Stimulated activated CD4-positive, alpha-beta T cell treated with anti-CD3 and anti-CD28 coated beads, Interleukin-4, amount 100 ng/mL, for 48 hours (primary cell): ENCODE results near the gene BMP6.

ENCODE experiments used
- DNase-seq, 2 donors: peaks; one replicate each; pipeline ENCODE4 v3.0.0-alpha.2; 2020; ENCODE audit warnings: low read depth in 2 of 2

BMP6 gene

GRCh38 chr6:7747433-7747832 lies 21.5 kb downstream of the BMP6 start:
- no peak for DNase-seq

GRCh38 chr6:7747901-7748504 lies 22.1 kb downstream of the BMP6 start:
- no peak for DNase-seq

- DNase-seq, result no peak
Observed at GRCh38 chr6:7749478-7749877, 23.6 kb downstream of the BMP6 start.

- DNase-seq, result no peak
Observed at GRCh38 chr6:7750197-7750596, 24.3 kb downstream of the BMP6 start.

GRCh38 chr6:7758456-7758855 lies 32.6 kb downstream of the BMP6 start:
- no peak for DNase-seq

- DNase-seq, result no peak
Observed at GRCh38 chr6:7759320-7759719, 33.4 kb downstream of the BMP6 start.

- DNase-seq, result no peak
Observed at GRCh38 chr6:7761051-7761450, 35.2 kb downstream of the BMP6 start.

- DNase-seq, result no peak
Observed at GRCh38 chr6:7762760-7763159, 36.9 kb downstream of the BMP6 start.

DNA sequence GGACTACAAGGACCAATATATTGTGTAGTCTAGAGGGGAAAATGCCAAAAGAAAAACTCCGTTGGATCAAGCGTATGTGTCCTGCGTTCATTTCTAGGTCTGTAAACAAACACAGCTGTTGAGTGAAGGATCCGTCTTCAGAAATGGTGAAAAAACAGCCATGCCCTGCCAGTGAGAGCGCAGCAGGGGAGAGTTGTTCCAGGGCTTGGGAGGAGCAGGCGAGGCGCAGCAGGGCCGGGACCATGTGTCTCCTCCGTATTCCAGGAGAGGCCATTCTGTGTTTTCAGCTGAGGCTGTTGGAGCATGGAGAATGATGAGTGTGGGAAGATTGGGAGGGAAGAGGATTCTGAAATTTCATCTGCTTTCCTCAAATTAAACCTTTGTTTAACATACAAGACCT lies 38.0 kb downstream of the BMP6 start:
- DNase-seq, result no peak

- no peak for DNase-seq
Observed at GRCh38 chr6:7765575-7766325, 39.9 kb downstream of the BMP6 start.

DNA sequence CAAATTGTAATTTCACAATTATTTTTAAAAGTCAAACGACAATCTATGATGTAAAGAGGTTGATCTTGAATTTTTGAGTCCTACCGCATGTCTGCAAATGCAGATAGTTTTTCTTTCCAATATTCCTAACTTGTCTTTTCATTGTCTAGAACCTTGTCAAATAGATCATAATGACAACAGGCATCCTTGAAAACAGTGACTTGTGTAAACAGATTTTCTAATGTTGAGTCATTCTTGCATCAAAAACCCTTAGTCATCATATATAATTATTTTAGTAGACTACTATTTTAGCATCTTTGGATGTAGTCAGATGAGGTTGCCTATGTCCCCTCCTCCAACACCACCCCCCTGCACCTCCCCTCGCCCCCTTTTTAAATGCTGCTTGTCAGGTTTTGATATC lies 43.8 kb downstream of the BMP6 start:
- no peak for DNase-seq

DNA sequence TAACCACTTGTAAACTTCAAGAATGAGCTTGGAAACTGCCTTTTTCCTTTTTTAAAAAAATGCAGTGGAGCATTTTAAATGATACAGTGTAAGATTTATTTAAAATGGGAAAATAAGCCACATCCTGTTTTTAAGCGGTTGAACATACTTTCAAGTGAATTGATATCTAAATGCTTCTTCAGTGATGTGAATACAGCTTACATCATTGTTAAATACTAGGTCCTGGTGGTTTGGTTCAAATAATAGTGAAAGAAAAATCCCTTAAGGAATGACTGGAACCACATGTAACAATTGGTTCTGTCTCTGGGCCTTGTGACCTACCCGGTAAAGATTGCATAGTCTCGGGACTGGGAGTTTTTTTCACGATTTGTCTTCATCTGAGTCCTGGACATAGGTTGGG lies 44.2 kb downstream of the BMP6 start:
- DNase-seq, result no peak

- DNase-seq, result no peak
Observed at GRCh38 chr6:7770601-7771000, 44.7 kb downstream of the BMP6 start.

- no peak for DNase-seq
Observed at GRCh38 chr6:7773322-7773721, 47.4 kb downstream of the BMP6 start.

- DNase-seq, result no peak
Observed at GRCh38 chr6:7773914-7774313, 48.0 kb downstream of the BMP6 start.

DNA sequence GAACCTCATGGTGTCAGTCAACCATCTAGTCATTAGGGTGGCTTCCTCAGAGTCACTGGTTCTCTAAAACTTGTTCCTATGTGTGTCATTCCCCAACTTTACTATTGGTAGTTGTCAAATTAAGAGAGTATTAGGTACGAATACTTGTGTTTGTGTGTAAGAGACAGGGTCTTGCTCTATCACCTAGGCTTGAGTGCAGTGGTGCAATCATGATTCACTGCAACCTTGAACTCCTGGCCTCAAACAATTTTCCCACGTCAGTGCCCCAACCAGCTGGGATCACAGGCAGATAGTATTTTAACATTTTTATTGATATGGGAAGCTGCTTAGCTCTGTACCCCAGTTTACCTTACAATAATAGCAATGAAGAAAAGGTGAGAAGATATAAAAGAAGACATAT lies 50.6 kb downstream of the BMP6 start:
- no peak for DNase-seq

DNA sequence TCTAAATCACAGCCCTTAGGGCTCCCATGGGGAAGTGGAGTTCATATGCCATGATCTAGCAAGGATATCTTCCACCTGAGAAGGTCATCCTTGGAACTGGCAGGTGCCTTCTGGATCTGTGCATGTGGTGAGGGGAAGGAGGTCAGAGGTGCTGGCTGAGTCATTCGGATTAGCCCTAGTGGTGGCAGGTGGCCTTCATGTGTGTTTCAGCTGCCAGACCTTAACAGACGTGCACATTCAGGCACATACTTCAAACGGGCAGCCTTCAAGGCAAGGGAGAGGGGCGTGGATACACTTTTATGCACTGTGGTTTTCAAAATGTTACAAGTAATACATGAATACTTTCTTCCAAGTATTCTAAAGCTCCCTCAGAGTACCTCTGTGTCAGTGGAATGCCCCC lies 51.2 kb downstream of the BMP6 start:
- DNase-seq, result no peak

- DNase-seq, result no peak
Observed at GRCh38 chr6:7781240-7781639, 55.3 kb downstream of the BMP6 start.

DNA sequence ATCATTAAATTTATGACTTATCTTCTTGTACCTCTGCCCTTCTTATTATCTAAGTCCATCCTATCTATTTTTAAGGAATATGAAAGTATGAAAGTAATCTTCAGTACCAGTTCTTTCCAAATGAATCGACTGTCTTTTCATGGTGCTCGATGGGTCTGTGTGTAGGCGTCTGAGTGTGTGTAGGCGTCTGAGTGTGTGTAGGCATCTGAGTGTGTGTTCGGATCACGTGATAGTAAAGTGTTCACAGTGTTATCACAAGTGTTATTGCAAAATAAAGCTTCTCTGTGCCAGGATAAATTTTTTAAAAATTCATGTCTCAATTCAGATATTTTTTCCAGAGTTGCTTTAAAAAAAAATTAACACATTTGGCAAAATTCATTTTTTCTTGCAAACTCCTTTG lies 58.3 kb downstream of the BMP6 start:
- DNase-seq, result no peak

DNA sequence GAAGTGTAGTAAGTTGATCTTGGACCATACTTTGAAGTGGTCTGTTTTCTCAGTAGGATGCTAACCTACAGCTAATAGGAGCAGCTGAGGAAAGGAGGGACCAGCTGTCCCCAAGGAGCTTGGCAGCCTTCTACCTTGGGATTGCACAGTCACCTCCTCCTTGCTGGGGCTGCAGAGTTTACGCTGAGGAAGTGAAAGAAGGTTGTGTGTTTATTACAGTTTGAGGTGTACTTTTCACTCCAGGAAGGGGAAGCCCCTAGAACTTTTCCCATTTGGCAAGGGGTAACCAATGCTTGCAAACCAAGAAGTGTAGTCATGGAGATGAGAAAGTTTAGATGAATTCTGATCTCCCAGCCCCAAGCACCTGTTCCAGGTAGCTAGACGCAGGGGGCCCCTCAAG lies 58.8 kb downstream of the BMP6 start:
- no peak for DNase-seq

DNA sequence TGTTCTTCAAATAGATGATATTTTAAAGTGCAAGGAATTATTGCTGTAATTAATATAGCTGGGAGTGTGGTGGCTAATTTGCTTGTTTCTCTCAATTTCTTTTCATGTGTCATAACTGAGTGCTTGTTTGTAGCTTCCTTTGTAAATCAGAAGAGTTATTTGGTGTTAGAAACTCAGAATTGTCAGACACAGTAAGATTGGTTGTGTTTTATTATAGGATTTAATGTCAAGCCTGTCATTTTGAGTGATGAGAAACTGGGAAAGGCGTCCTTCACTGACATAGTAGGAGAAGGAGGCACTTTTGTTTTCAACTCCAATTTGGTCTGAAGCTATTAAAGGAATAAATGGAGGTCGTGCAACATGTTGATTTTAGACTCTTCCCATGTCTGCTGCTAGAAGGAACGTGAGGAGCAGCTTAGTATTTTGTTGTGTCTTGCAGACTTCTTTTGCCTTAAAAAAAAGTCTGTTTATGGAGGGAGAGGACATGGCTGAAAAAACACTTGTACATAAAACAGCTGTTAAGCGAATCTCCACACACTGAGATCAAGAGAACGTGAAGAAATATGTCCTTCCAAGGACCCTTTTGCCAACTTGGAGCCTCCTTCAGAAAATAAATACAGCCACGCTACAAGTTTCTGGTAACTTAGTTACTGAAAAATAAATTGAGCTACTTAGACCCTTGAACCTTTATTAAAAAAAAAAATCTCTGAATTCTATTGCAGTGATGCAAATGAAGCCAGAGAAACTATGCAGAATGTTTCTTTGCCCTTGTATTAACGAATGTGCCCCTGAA lies 59.5 kb downstream of the BMP6 start:
- DNase-seq, result no peak

- no peak for DNase-seq
Observed at GRCh38 chr6:7786214-7786661, 60.3 kb downstream of the BMP6 start.

DNA sequence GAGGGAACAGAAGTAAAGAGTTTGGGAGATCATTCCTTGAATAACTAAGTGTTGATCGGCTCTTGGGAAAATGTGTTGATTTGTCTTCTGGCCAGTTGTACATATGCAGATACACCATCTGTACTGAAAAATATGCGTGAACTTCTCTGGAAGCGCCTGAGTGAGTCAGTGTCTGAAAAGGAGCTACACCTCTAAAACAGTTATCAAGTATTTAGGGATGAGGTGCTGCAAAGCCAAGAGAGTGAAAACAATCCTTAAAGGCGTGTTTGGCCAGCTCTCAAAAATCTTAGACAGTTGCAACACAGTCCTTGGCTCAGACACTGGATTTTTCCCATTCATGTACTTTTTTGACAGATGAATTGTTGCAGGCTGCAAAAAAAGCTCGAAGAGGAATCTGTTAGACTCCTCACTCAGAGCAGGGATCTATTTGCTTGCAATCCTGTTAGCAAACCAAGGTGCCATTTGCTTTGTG lies 61.3 kb downstream of the BMP6 start:
- DNase-seq, result no peak
